NOMO-1 treated with DMSO at 0.1 percent for 48 hours (cell line): Measurements from ENCODE around the gene MALT1.

ENCODE experiments used
- DNase-seq: peaks from one replicate; lab custom pipeline; 2025; ENCODE audit not compliant: unreplicated experiment; lab: John Stamatoyannopoulos, UW

The MALT1 gene

DNA sequence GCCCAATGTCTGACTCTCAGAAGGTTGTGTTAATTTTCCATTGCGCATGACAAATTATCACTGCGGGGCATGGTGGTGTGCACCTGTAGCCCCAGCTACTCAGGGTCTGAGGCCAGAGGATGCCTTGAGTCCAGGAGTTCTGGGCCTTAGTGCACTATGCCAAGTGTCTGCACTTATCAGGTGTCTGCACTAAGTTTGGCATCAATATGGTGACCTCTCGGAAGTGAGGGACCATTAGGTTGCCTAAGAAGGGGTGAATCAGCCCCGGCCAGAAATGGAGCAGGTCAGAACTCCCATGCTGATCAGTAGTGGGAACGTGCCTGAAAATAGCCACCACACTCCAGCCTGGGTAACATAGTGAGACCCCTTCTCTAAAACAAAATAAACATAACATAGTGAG, 131.7 kb downstream of the MALT1 start:
- no peak for DNase-seq

DNA sequence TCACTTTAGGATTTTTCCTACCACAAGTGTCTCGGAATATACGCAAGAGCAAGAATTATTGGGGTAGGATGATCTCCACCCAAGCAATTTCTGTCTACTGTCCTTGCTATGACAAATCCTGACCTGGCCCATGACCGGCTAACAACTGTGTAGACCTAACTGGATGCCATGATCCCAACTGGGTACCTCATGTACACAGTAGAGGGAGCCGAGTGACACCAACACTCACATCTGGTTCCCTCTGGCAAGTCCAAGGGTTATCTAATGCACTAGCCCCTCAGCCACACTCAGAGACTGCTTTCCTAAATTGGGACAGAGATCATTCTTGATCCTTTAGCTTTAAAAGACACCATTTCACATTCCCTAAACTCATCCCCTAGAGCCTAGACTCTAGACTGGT, 132.7 kb downstream of the MALT1 start:
- no peak for DNase-seq
